Measurements from ENCODE around the gene UVSSA. TPM values are rescaled to one million over a fixed set of nuclear protein-coding genes. Genes with fewer than 3 reads are reported as not detected.

The UVSSA gene
- total RNA-seq, 1 donor from 2014 or later, result 33.9 TPM

DNA sequence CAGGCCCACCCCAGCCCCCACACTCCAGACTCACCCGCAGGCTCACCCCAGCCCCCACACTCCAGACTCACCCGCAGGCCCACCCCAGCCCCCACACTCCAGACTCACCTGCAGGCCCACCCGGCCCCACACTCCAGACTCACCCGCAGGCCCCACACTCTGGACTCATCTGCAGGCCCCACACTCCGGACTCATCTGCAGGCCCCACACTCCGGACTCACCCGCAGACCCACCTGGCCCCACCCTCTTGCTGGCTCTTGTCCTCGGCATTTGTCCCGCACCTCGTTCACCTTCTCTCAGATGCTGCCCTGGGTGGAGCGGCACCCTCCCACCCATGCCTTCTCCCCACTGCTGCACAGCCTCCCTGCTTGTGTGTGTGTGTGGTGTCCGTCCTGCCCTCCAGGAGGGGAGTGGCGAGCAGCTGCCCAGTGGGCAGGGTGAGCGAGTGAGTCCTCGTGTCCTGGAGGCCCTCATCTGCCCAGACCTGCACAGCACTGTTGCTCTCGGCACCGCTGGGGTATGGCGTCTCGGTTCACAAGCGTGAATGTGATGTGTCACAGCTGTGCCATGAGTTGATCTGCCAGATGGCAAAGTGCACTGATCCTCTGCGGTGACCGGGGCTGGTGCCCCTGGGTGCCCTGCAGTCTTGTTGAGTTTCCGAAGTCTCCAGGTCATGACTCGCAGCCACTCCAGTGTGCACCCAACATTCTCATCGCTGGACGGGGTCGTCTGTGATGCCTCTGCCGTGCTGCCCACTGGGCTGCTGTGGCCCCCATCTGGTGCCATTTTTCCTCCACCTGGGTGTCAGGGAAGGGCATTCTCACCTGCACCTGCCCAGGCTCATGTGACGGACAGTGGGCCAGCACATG, 29.6 kb upstream of the UVSSA start:
- DNase-seq, result no peak
- Mint-ChIP-seq H3K36me3 (ENCODE audit: unreplicated experiment) (peaks cover 24% of the 10 kb centered on the region), H3K9me3 (ENCODE audit: unreplicated experiment) (peaks cover 9% of the 10 kb centered on the region), H3K27ac (ENCODE audit: unreplicated experiment) (no peak overlapping the region), H3K27me3 (ENCODE audit: unreplicated experiment) (peaks cover 7% of the 10 kb centered on the region), H3K4me1 (ENCODE audit: low read depth, unreplicated experiment) (no peaks in the 10 kb centered on the region), H3K4me3 (ENCODE audit: unreplicated experiment) (no peak overlapping the region)
- TF ChIP-seq, protein P1, sequence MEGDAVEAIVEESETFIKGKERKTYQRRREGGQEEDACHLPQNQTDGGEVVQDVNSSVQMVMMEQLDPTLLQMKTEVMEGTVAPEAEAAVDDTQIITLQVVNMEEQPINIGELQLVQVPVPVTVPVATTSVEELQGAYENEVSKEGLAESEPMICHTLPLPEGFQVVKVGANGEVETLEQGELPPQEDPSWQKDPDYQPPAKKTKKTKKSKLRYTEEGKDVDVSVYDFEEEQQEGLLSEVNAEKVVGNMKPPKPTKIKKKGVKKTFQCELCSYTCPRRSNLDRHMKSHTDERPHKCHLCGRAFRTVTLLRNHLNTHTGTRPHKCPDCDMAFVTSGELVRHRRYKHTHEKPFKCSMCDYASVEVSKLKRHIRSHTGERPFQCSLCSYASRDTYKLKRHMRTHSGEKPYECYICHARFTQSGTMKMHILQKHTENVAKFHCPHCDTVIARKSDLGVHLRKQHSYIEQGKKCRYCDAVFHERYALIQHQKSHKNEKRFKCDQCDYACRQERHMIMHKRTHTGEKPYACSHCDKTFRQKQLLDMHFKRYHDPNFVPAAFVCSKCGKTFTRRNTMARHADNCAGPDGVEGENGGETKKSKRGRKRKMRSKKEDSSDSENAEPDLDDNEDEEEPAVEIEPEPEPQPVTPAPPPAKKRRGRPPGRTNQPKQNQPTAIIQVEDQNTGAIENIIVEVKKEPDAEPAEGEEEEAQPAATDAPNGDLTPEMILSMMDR (IDR thresholded peaks at IDR 0.05; ENCODE audit: partially characterized antibody, unreplicated experiment), result no peak

DNA sequence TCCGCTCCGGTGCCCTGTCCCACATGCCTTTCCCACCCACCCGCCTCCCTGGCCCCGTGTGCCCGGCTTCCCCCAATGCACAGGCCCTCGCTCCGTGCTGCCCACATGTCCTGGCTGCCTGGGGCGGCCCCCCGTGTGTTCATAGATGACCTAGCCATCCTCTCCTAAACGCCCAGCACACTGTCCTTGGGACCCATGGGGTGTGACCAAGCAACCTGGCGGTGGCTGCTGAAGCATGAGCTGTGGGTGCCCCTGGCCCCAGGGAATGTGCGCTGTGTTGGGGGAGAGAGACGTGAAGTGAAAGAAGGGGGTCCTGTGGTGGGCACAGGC, 29.0 kb upstream of the UVSSA start:
- no peak overlapping the region for H3K27ac Mint-ChIP-seq (ENCODE audit: unreplicated experiment)
- peaks cover 7% of the 10 kb centered on the region for H3K27me3 Mint-ChIP-seq (ENCODE audit: unreplicated experiment)
- H3K9me3 Mint-ChIP-seq (ENCODE audit: unreplicated experiment), result peaks cover 9% of the 10 kb centered on the region
- H3K4me3 Mint-ChIP-seq (ENCODE audit: unreplicated experiment), result no peak overlapping the region
- TF ChIP-seq, protein P1 (IDR thresholded peaks at IDR 0.05; ENCODE audit: partially characterized antibody, unreplicated experiment), result no peak
- no peaks in the 10 kb centered on the region for H3K4me1 Mint-ChIP-seq (ENCODE audit: low read depth, unreplicated experiment)
- H3K36me3 Mint-ChIP-seq (ENCODE audit: unreplicated experiment), result peaks cover 24% of the 10 kb centered on the region
- DNase-seq, result no peak

DNA sequence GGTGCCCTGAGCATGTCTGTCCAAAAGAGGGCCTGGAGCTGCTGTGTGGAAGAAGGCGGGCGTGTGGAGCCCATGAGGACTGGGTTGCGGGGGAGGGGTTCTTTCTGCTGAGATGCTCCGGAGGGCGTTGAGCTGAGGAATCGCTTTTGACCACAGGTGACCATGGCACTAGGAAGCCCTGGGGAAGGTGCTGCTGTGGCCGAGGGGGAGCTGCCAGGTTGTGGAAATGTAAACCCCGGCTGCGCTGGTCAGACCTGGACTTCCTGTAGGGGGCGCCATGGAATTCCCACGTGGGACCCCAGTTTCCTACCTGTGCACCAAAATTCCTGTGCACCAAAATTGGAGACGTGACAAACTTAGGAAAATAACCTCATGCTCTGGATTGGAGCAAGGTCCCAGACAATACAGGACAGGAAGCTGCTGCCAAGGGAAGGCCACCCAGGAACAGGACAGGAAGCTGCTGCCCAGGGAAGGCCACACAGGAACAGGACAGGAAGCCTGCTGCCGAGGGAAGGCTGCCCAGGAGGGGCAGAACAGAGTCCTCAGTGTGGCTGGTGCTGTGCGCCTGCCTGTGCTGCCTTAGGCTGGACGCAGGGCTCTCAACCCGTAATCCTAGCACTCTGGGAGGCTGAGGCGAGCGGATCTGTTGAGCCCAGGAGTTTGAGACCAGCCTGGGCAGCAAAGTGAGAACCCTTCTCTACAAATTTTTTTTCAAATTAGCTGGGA, 28.4 kb upstream of the UVSSA start:
- Mint-ChIP-seq H3K9me3 (ENCODE audit: unreplicated experiment) (peaks cover 7% of the 10 kb centered on the region), H3K4me3 (ENCODE audit: unreplicated experiment) (no peak overlapping the region), H3K36me3 (ENCODE audit: unreplicated experiment) (peaks cover 24% of the 10 kb centered on the region), H3K4me1 (ENCODE audit: low read depth, unreplicated experiment) (no peaks in the 10 kb centered on the region), H3K27ac (ENCODE audit: unreplicated experiment) (no peak overlapping the region), H3K27me3 (ENCODE audit: unreplicated experiment) (peaks cover 7% of the 10 kb centered on the region)
- DNase-seq, result no peak
- TF ChIP-seq, protein P1 (IDR thresholded peaks at IDR 0.05; ENCODE audit: partially characterized antibody, unreplicated experiment), result peak; percentile 35

DNA sequence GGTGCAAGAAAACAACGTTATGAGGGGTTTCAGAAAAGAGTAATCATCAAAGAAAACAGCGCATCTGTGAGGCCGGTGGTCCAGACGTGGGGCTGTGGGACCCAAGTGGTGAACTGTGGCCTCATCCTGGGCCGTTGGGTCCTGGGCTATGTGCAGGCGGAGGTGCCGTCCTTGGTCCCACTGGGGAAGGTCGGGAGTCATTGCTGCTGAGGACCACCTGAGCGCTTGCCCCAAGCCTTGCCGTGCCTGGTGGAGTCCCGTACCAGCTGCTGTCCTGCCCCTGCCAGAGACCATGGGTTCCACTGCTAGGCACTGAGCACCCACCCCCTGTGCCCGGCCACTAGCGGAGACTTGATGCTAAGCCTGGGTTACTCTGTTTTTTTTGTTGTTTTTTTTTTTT, 25.5 kb upstream of the UVSSA start:
- no peak overlapping the region for H3K4me3 Mint-ChIP-seq (ENCODE audit: unreplicated experiment)
- peaks cover 6% of the 10 kb centered on the region for H3K9me3 Mint-ChIP-seq (ENCODE audit: unreplicated experiment)
- peaks cover 19% of the 10 kb centered on the region for H3K36me3 Mint-ChIP-seq (ENCODE audit: unreplicated experiment)
- no peaks in the 10 kb centered on the region for H3K4me1 Mint-ChIP-seq (ENCODE audit: low read depth, unreplicated experiment)
- H3K27me3 Mint-ChIP-seq (ENCODE audit: unreplicated experiment), result peaks cover 7% of the 10 kb centered on the region
- TF ChIP-seq, protein P1 (IDR thresholded peaks at IDR 0.05; ENCODE audit: partially characterized antibody, unreplicated experiment), result no peak
- no peak for DNase-seq
- H3K27ac Mint-ChIP-seq (ENCODE audit: unreplicated experiment), result no peak overlapping the region

All from glutamatergic neuron (in vitro differentiated cells).